Spleen (tissue), 7 donors: ENCODE data around the gene RBMS3.

Experiments used
- POLR2A ChIP-seq, 3 donors: fragments of 450-650 bp; IDR thresholded peaks; one replicate each; pipeline ENCODE4 v1.5.1; 2017; ENCODE audit warnings: antibody characterized with exemption in 3 of 3, mild to moderate bottlenecking in 1 of 3
- POLR2AphosphoS5 ChIP-seq, 3 donors: sonication (generic); formaldehyde crosslinking; IDR thresholded peaks; one replicate each; pipeline ENCODE4 v1.5.1; 2017; ENCODE audit warnings: antibody characterized with exemption in 3 of 3
- TF ChIP-seq, protein P1 (sequence below), 11 experiments: fragments of 200-600 bp in 7 of 11; fragments of 450-650 bp in 4 of 11; sonication (generic) in 4 of 11; IDR thresholded peaks in 8 of 11; conservative IDR thresholded peaks in 3 of 11; 1 replicate in 7 of 11; 2 replicates in 4 of 11; pipeline versions ENCODE4 v1.4.0 to v1.8.0; 2016 to 2021; ENCODE audit warnings: antibody characterized with exemption in 11 of 11, inconsistent platforms in 4 of 11, mild to moderate bottlenecking in 1 of 11
- donor health status: DM: no; HTN: no; CAD: no; lungs with moderate emphysema.
- donor health status: DM: no; HTN: no; CAD: no.
- donor health status: DM: no; HTN: no; CAD: no.

DNA sequence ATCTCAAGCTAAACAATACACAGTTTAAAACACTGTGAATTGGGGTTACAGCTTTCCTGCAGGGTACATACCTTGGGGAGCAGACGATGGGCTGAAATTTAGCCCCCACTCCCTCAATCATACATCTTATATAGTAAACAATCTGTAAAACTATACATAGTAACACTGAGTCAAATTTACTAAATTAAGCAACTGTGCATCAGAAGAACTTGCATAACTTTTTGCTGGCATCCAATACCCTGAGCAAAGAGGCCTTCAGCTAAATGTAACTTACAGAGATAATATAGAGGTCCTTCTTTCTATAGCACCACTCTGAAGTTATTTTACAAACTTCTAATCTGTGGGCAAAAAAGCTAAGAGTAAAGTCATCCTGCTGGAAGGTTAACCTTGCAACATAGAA, 721.9 kb downstream of the RBMS3 start:
- TF ChIP-seq, protein P1, sequence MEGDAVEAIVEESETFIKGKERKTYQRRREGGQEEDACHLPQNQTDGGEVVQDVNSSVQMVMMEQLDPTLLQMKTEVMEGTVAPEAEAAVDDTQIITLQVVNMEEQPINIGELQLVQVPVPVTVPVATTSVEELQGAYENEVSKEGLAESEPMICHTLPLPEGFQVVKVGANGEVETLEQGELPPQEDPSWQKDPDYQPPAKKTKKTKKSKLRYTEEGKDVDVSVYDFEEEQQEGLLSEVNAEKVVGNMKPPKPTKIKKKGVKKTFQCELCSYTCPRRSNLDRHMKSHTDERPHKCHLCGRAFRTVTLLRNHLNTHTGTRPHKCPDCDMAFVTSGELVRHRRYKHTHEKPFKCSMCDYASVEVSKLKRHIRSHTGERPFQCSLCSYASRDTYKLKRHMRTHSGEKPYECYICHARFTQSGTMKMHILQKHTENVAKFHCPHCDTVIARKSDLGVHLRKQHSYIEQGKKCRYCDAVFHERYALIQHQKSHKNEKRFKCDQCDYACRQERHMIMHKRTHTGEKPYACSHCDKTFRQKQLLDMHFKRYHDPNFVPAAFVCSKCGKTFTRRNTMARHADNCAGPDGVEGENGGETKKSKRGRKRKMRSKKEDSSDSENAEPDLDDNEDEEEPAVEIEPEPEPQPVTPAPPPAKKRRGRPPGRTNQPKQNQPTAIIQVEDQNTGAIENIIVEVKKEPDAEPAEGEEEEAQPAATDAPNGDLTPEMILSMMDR (IDR thresholded peaks at IDR 0.05 in 8 of 11, conservative IDR thresholded peaks at IDR 0.05 in 3 of 11), result no peak
- no peak for TF ChIP-seq POLR2A (IDR thresholded peaks at IDR 0.05)
- TF ChIP-seq POLR2AphosphoS5 (IDR thresholded peaks at IDR 0.05), result no peak
